ENCODE measurements around the gene SPPL3.
A peak's percentile ranks its signal among the peaks of the same experiment; 100 is the strongest.
"Not testable (repeated sequence)": the region's sequence is repeated elsewhere in the genome, so short reads cannot be mapped to it uniquely, and the experiment has no call there.

SPPL3 gene

GRCh38 chr12:120814203-120814902 is 89.8 kb downstream of the SPPL3 start:
- DNase-seq = no peak

- DNase-seq = no peak
Observed at GRCh38 chr12:120813588-120814153, 90.5 kb downstream of the SPPL3 start.

- no peak for DNase-seq
Observed at GRCh38 chr12:120810021-120810420, 94.1 kb downstream of the SPPL3 start.

- no peak for DNase-seq
Observed at GRCh38 chr12:120804428-120804827, 99.7 kb downstream of the SPPL3 start.

GRCh38 chr12:120801146-120801545 is 103.0 kb downstream of the SPPL3 start:
- no peak for DNase-seq

- no peak for DNase-seq
Observed at GRCh38 chr12:120800665-120801064, 103.5 kb downstream of the SPPL3 start.

- DNase-seq = no peak
Observed at GRCh38 chr12:120799243-120800045, 104.7 kb downstream of the SPPL3 start.

- no peak for DNase-seq
Observed at GRCh38 chr12:120798696-120799095, 105.5 kb downstream of the SPPL3 start.

GRCh38 chr12:120797677-120798642 is 106.2 kb downstream of the SPPL3 start:
- no peak for DNase-seq

- DNase-seq = no peak
Observed at GRCh38 chr12:120795441-120796178, 108.5 kb downstream of the SPPL3 start.

GRCh38 chr12:120793357-120793756 is 110.8 kb downstream of the SPPL3 start:
- no peak for DNase-seq

- not testable (repeated sequence) for DNase-seq
Observed at GRCh38 chr12:120792456-120792855, 111.7 kb downstream of the SPPL3 start.

- DNase-seq = no peak
Observed at GRCh38 chr12:120791669-120792176, 112.4 kb downstream of the SPPL3 start.

- DNase-seq = no peak
Observed at GRCh38 chr12:120790114-120790513, 114.0 kb downstream of the SPPL3 start.

- no peak for DNase-seq
Observed at GRCh38 chr12:120787889-120788288, 116.3 kb downstream of the SPPL3 start.

GRCh38 chr12:120784804-120785203 is 119.4 kb downstream of the SPPL3 start:
- DNase-seq = no peak

GRCh38 chr12:120783197-120783596 is 121.0 kb downstream of the SPPL3 start:
- peak; percentile 24 for DNase-seq

- DNase-seq = no peak
Observed at GRCh38 chr12:120775862-120776552, 128.2 kb downstream of the SPPL3 start.

- no peak for DNase-seq
Observed at GRCh38 chr12:120774169-120774916, 129.8 kb downstream of the SPPL3 start.

- no peak for DNase-seq
Observed at GRCh38 chr12:120771097-120771496, 133.1 kb downstream of the SPPL3 start.
